Measurements from ENCODE around the gene EPB41L4A.
A peak's percentile ranks its signal among the peaks of the same experiment; 100 is the strongest.
"Not testable (repeated sequence)": the region's sequence is repeated elsewhere in the genome, so short reads cannot be mapped to it uniquely, and the experiment has no call there.

EPB41L4A gene

DNA sequence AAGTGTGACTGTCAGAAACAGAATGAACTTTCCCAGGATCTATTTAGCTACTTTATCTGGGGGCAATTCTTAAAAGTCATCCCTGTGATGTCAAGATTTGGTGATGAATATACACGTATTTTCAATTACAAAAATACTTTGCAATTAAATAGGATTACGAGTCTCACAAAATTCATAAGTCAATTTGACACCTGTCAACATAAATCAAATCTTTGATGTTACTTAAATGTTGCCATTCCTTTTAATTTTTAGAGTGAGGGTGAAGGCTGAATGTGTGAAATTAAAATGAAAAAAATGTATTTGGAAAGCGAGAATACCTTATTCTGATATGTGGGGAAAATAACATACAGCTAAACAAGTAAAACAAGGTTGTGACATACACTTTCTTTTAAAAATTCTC is 202.9 kb downstream of the EPB41L4A start:
- Histone ChIP-seq H3K4me3 (no peak overlapping the region), H3K27ac (no peak overlapping the region)
- TF ChIP-seq, protein P1, sequence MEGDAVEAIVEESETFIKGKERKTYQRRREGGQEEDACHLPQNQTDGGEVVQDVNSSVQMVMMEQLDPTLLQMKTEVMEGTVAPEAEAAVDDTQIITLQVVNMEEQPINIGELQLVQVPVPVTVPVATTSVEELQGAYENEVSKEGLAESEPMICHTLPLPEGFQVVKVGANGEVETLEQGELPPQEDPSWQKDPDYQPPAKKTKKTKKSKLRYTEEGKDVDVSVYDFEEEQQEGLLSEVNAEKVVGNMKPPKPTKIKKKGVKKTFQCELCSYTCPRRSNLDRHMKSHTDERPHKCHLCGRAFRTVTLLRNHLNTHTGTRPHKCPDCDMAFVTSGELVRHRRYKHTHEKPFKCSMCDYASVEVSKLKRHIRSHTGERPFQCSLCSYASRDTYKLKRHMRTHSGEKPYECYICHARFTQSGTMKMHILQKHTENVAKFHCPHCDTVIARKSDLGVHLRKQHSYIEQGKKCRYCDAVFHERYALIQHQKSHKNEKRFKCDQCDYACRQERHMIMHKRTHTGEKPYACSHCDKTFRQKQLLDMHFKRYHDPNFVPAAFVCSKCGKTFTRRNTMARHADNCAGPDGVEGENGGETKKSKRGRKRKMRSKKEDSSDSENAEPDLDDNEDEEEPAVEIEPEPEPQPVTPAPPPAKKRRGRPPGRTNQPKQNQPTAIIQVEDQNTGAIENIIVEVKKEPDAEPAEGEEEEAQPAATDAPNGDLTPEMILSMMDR (IDR thresholded peaks at IDR 0.05) = no peak
- no peak for DNase-seq (ENCODE audit: low spot score)

DNA sequence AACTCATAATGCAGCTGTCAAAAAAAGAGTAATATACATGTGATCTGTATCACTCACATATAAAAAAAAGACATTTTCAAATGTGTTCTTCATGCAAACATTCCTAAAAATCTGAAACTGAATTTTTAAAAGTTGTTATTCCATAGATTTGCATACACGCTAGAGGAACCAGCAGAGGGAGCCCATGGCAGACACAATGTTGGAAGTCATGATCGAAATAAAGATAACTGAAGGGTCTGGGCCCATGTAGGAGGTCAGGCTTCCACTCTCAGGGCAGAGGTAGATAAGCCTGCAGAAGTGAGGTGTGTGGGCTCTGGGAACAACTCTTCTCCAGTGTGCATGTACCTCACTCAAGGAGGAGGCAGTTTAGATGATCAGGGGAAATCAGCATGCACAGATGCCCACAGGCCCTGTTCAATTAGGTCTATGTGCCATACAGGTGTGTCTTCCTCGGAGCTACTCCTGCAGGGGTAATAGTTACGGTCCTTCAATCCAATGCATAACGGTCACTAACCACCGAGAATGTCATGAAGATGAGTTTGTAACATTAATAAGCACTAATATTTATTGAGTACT is 208.6 kb downstream of the EPB41L4A start:
- DNase-seq (ENCODE audit: low spot score) = no peak
- Histone ChIP-seq H3K4me3 (no peak overlapping the region), H3K27ac (no peak overlapping the region)
- TF ChIP-seq, protein P1 (IDR thresholded peaks at IDR 0.05) = peak; percentile 26

DNA sequence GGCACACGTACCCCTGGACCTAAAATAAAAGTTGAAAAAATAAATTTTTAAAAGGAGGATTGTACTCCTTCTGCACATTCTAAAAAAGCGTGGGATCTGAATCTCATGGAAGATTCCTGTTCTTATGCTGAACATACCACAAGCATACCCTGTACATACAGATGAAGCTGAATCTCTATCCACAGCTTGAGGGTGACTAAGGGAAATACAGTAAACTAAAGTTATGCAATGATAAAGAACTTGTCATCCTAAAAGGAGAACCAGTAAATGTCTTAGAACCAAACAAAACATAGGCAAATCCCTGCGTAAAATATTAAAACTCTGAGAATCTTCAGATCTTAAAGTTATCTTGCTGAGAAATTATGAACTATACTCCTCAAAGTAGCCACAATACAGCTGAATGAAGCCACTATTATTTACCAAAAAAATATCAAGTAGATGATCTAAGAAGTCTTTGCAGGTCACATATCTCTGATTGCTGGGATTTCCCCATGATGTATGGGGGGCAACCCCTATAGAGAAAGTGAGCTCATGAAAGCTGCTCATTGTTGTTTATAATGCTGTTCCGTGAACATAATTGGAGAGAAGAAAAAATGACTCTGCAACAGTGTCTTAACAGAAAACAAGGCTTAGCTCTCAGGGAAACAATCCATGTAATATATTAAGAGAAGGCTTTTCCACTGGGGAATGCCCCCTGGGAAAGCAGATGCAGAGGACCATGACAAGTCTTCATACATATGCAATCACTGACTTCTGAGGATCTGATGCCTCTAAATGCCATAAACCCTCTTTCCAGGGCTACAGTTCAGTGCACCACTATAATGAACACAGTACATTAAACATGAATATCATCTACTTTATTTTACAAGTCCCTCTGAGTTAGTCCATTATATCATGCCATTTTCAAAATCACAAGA is 210.1 kb downstream of the EPB41L4A start:
- no peak for DNase-seq (ENCODE audit: low spot score)
- Histone ChIP-seq H3K27ac (no peak overlapping the region), H3K4me3 (no peak overlapping the region)
- TF ChIP-seq, protein P1 (IDR thresholded peaks at IDR 0.05) = no peak

DNA sequence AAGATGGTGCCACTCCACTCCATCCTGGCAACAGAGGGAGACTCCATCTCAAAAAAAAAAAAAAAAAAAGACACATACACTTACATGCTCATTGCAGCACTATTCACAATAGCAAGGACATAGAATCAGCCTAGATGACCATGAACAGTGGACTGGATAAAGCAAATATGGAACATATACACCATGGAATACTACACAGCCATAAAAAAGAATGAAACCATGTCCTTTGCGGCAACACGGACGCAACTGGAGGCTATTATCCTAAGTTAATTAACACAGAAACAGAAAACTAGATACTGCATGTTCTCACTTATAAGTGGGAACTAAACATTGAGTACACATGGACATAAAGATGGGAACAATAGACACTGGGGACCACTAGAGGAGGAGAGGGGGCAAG is 210.9 kb downstream of the EPB41L4A start:
- not testable (repeated sequence) for H3K27ac ChIP-seq; H3K4me3 ChIP-seq; DNase-seq (ENCODE audit: low spot score)

DNA sequence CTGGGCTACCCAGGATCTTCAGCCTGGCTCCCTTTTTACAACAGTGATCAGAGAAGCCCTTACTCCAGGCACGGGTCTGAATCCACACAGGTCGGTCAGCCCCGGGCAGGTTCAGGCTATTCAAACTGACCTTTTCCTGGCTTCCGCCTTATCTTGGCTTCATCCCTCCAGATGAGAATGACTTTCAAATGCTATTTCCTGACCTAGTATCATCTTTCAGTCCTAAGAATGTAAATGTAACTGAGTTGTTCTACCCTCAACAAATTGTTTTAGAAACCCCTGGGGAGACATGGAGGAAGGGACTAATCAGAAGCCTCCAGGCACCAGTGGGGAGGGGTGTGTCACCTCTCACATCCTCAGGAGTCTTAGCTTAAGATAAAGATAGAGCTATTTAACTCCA is 213.2 kb downstream of the EPB41L4A start:
- TF ChIP-seq, protein P1 (IDR thresholded peaks at IDR 0.05) = no peak
- Histone ChIP-seq H3K27ac (no peak overlapping the region), H3K4me3 (no peak overlapping the region)
- no peak for DNase-seq (ENCODE audit: low spot score)

DNA sequence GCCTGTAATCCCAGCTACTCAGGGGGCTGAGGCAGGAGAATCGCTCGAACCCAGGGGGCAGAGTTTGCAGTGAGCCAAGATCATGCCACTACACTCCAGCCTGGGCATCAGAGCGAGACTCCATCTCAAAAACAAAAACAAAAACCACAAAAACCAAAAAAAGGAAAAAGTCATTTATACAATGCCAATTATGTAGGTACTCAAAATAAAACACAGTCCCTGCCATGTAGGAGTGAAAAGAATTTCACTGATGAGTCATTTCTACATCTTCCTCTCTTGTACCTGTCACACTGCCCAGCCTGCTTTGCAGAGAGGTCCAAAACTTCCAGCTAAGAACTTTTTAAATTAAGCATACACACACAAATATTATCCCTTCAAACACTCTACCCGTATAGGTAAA is 215.8 kb downstream of the EPB41L4A start:
- no peak for DNase-seq (ENCODE audit: low spot score)
- Histone ChIP-seq H3K4me3 (no peak overlapping the region), H3K27ac (no peak overlapping the region)
- TF ChIP-seq, protein P1 (IDR thresholded peaks at IDR 0.05) = no peak

DNA sequence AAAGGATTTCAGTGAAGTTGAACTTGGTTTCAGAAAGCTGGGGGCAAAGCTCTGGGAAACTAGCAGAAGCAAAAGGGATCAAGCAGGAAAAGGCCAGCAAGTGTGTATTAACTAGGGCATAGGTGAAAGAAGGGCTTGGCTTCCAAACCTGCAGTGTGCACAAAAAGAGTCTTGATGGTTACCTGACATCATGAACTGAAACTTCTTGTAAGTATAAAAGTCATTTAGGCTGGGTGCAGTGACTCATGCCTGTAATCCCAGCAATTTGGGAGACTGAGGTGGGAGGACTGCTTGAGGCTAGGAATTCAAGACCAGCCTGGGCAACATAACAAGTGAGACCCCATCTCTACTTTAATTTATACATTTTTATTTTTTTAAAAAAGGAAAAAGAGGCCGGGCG is 216.4 kb downstream of the EPB41L4A start:
- no peak for DNase-seq (ENCODE audit: low spot score)
- no peak overlapping the region for H3K4me3 ChIP-seq
- H3K27ac ChIP-seq = no peak overlapping the region
- TF ChIP-seq, protein P1 (IDR thresholded peaks at IDR 0.05) = no peak

Measured in coronary artery (tissue), 2 donors.